Psoas muscle (tissue), 8 donors: ENCODE measurements around the gene ADAMTS15. TPM values are rescaled to one million over a fixed set of nuclear protein-coding genes. Genes with fewer than 3 reads are reported as not detected.

ENCODE experiments used
- ATAC-seq, 4 donors: fragments of 200-7000 bp; cut with Tn5 transposase; one replicate each; pipeline ENCODE4 v1.9.1; 2020; ENCODE audit warnings: moderate library complexity in 3 of 4, mild to moderate bottlenecking in 2 of 4
- DNase-seq, 2 donors: peaks; one replicate each; pipeline ENCODE4 v3.0.0-alpha.2; 2020
- H3K27ac ChIP-seq: fragments of 200-600 bp; one replicate; pipeline ENCODE4 v1.8.0; 2022
- H3K27me3 ChIP-seq, 3 donors: fragments of 200-600 bp in 1 of 3; one replicate each; pipeline versions ENCODE4 v1.6.1 to v1.8.0; 2013 to 2022; ENCODE audit warnings: low read length in 2 of 3, mild to moderate bottlenecking in 2 of 3, moderate library complexity in 1 of 3; ENCODE audit not compliant: insufficient read depth in 3 of 3
- H3K36me3 ChIP-seq, 2 donors: fragments of 200-600 bp in 1 of 2; one replicate each; pipeline versions ENCODE4 v1.6.1 to v1.8.0; 2013 to 2022; ENCODE audit warnings: low read depth in 1 of 2, mild to moderate bottlenecking in 1 of 2, moderate library complexity in 1 of 2; ENCODE audit not compliant: insufficient read depth in 1 of 2
- H3K4me1 ChIP-seq: fragments of 200-600 bp; one replicate; pipeline ENCODE4 v1.8.0; 2022
- H3K4me3 ChIP-seq: fragments of 200-600 bp; one replicate; pipeline ENCODE4 v1.8.0; 2022; ENCODE audit warnings: mild to moderate bottlenecking
- H3K9me3 ChIP-seq: fragments of 200-600 bp; one replicate; pipeline ENCODE4 v1.8.0; 2022
- WGBS, 3 donors: extraction: QIAGEN DNeasy Blood & Tissue Kit; methylation state at CpG; one replicate each; pipeline versions ENCODE4 v1.1.6 to v1.1.7; 2013; 5-methylcytosine and 5-hydroxymethylcytosine counted together
- intact Hi-C, 2 donors: fragments of 100-400 bp; cut with DNase I; formaldehyde crosslinking; loops; one replicate each; pipeline versions ENCODE4 v1.11.0 to v1.14.2; 2022
- polyA plus RNA-seq, 3 donors: library from polyadenylated mRNA; stranded (reverse); fragments of 200-250 nt; gene quantifications; one replicate each; pipeline ENCODE4 v1.2.3, GENCODE V29; 2013
- total RNA-seq, 4 donors: library from RNA; stranded (reverse); fragmentation: NEBNext Ultra II Directional in 2 of 4; extraction: Animal tissue kit (Norgen Biotek cat#: 25700) in 2 of 4; gene quantifications; one replicate each; pipeline versions ENCODE4 v1.2.1 to v1.2.4, GENCODE V29; 2021 to 2023
- TF ChIP-seq, protein P1 (sequence below): fragments of 200-600 bp; IDR thresholded peaks from one replicate; pipeline ENCODE4 v1.8.0; 2022; ENCODE audit warnings: antibody characterized with exemption
- donor health status: healthy with polysubstance abuse.
- donor health status: DM: no; HTN: no; CAD: no; lungs with moderate emphysema.
- donor health status: Bipolar disorder and iron deficiency.
- donor health status: healthy.
- donor health status: DM: yes; HTN: yes; CAD: no.
- donor health status: DM: no; HTN: no; CAD: no.
- donor health status: DM: no; HTN: no; CAD: no.
- donor health status: DM: yes; HTN: yes; CAD: no.

Gene ADAMTS15
- total and polyA plus RNA-seq, 7 donors: 0.66 to 3.1 (median 1.6) TPM

DNA sequence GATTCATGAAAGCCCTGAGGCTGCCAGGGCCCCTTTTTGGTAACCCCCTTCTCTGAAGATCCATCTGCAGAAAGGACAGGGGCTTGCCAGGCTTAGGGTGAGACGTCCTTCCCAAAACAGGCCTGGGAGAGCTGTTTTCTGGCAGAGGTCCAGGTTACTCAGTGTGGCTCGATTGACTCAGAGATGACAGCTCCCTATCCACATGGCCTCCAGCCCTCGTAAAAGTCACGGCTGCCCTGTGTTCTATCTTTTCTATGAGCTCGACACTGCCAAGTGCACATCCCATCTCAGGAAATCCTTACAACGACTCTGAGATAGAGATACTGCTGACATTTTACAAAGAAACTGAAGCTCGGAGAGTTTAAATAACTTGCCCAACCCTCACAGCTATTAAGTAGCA is 40.5 kb upstream of the ADAMTS15 start:
- Histone ChIP-seq H3K9me3 (no peaks in the 10 kb centered on the region), H3K27ac (no peak overlapping the region), H3K4me1 (peaks cover 13% of the 10 kb centered on the region), H3K36me3 (no peaks in the 10 kb centered on the region), H3K4me3 (no peak overlapping the region), H3K27me3 (peaks cover 0 to 3% (median 0%) of the 10 kb centered on the region in 3 donors)
- TF ChIP-seq, protein P1, sequence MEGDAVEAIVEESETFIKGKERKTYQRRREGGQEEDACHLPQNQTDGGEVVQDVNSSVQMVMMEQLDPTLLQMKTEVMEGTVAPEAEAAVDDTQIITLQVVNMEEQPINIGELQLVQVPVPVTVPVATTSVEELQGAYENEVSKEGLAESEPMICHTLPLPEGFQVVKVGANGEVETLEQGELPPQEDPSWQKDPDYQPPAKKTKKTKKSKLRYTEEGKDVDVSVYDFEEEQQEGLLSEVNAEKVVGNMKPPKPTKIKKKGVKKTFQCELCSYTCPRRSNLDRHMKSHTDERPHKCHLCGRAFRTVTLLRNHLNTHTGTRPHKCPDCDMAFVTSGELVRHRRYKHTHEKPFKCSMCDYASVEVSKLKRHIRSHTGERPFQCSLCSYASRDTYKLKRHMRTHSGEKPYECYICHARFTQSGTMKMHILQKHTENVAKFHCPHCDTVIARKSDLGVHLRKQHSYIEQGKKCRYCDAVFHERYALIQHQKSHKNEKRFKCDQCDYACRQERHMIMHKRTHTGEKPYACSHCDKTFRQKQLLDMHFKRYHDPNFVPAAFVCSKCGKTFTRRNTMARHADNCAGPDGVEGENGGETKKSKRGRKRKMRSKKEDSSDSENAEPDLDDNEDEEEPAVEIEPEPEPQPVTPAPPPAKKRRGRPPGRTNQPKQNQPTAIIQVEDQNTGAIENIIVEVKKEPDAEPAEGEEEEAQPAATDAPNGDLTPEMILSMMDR: no peak
- intact Hi-C loops: no loop called here
- WGBS, 3 donors: 35 to 54% (median 38%) methylated on average over 7 of the region's 7 CpGs
- ATAC-seq (peak in 2 of 4 donors; percentile 26 to 57), DNase-seq (peak; percentile 45 to 52)

DNA sequence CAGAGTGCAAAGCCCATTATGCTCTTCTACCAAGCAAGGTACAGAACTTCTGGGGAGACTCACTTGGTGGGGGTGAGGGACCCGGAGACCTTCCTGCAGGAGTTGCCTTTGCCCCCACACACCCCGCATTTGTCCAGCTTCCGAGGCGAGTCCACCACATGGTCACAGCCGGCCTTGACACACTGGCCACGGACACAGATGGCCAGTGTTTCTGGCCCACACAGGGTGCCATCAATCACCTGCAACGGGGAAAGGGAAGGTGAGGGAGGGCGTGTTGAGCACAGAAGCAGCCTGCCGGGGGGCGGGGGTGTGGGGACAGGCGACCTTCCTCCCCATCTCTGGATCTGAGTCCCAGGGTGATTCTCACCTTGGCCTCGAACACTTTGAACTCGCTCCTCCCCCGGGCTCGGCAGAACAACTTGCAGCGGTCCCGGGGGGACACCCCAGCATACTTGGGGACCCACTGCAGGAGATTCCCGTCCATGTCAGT is 40.0 kb upstream of the ADAMTS15 start:
- WGBS, 3 donors: 78 to 85% (median 80%) methylated on average over 18 of the region's 18 CpGs
- H3K4me3 ChIP-seq: no peak overlapping the region
- intact Hi-C loops: no loop called here
- DNase-seq (peak in 1 of 2 donors; percentile 25), ATAC-seq (no peak)
- H3K27ac ChIP-seq: no peak overlapping the region
- H3K27me3 ChIP-seq: peaks cover 0 to 3% (median 0%) of the 10 kb centered on the region in 3 donors
- H3K9me3 ChIP-seq: no peaks in the 10 kb centered on the region
- H3K4me1 ChIP-seq: peaks cover 8% of the 10 kb centered on the region
- H3K36me3 ChIP-seq: no peaks in the 10 kb centered on the region
- TF ChIP-seq, protein P1: no peak

DNA sequence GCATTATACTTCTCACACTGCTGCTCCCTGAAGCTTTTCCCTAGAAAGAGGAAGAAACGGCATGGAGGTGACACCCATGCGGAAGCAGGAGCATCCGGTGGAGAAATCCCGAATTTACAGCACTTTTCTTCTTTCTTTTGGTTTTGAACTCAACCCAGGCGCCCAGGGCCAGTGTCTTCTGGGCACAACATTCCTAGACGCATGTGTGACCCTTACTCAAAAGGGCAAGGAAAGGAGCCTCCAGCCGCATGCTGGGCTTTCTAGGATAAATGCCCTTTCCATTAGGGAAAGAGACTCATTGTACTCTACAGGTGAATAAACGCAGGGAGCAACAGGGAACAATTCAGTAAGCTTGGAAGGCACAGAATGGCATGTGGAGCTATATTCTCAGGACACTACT is 39.5 kb upstream of the ADAMTS15 start:
- H3K9me3 ChIP-seq: no peaks in the 10 kb centered on the region
- DNase-seq: peak in 1 of 2 donors; percentile 25
- H3K27ac ChIP-seq: no peak overlapping the region
- no peak overlapping the region for H3K4me3 ChIP-seq
- intact Hi-C loops: no loop called here
- no peak for ATAC-seq
- peaks cover 0 to 3% (median 0%) of the 10 kb centered on the region in 3 donors for H3K27me3 ChIP-seq
- peaks cover 4% of the 10 kb centered on the region for H3K4me1 ChIP-seq
- 87 to 94% (median 87%) methylated on average over 8 of the region's 8 CpGs for WGBS, 3 donors
- H3K36me3 ChIP-seq: no peaks in the 10 kb centered on the region
- TF ChIP-seq, protein P1: no peak

DNA sequence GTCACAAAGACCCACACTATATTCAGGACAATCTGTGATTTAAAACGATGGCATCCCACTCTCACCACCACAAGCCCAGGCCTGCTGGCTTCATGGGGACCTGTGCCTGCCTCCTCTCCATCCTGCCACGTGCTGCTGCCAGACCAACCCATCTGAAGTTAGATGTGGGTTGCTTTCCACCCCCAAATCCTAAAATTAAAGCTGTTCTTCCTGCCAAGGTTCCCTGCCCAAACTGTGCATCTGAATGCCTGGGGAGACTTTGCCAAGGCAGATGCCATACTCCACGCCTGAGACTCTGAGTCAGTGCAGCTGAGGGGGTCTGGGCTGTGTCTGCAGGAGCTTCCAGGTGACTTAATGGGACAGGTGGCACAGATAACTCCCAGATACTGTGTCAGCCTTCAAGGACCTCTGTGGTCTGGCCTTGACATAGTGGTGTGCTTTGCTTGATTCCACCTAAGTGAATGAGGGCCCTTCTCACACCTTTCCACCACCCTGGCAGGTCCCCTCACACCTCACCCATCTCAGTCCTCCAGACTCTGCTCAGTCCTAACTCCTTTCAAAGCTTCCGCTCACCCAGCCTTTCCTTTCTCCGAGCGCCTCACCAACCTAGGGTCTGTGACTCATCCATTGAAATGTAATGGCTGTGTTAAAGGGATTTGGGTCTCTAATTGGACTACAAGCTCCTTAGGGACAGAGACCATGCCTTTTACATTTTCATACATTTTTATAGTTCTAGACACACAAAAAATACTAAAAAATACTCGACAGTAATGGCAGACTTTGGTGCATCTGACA is 38.7 kb upstream of the ADAMTS15 start:
- 77 to 81% (median 81%) methylated on average over 7 of the region's 7 CpGs for WGBS, 3 donors
- Histone ChIP-seq H3K4me1 (no peaks in the 10 kb centered on the region), H3K27me3 (peaks cover 0 to 3% (median 0%) of the 10 kb centered on the region in 3 donors), H3K9me3 (no peaks in the 10 kb centered on the region), H3K4me3 (no peak overlapping the region), H3K27ac (no peak overlapping the region), H3K36me3 (no peaks in the 10 kb centered on the region)
- ATAC-seq: no peak
- intact Hi-C loops: no loop called here
- DNase-seq: peak in 1 of 2 donors; percentile 39
- TF ChIP-seq, protein P1: no peak
